ENCODE results near the gene CXCL12. TPM values are rescaled to one million over a fixed set of nuclear protein-coding genes. Genes with fewer than 3 reads are reported as not detected.

CXCL12 gene
- total RNA-seq: 0.20 and 8.8 TPM in 2 replicates

GRCh38 chr10:44385026-44385695 is at the start of gene CXCL12:
TSS of gene CXCL12 (minus strand) at chr10:44385097. CDS start at chr10:44385005, 92 bp downstream.

All from subcutaneous preadipocyte (primary cell).